Ishikawa (cell line): ENCODE data around the gene ARID3A.

Source experiments
- CEBPB ChIP-seq: IDR thresholded peaks from 2 replicates; pipeline ENCODE4 v1.6.1; 2012
- CREB1 ChIP-seq: IDR thresholded peaks from 2 replicates; pipeline ENCODE4 v1.6.1; 2012; ENCODE audit warnings: low read depth
- EGR1 ChIP-seq: IDR thresholded peaks from 2 replicates; pipeline ENCODE4 v1.6.1; 2012
- EP300 ChIP-seq: IDR thresholded peaks from 2 replicates; pipeline ENCODE4 v1.6.1; 2012; ENCODE audit warnings: borderline replicate concordance
- FOXM1 ChIP-seq: IDR thresholded peaks from 2 replicates; pipeline ENCODE4 v1.6.1; 2012; ENCODE audit warnings: low read depth, borderline replicate concordance
- MAX ChIP-seq: IDR thresholded peaks from 2 replicates; pipeline ENCODE4 v1.6.1; 2012
- NFIC ChIP-seq: IDR thresholded peaks from 2 replicates; pipeline ENCODE4 v1.6.1; 2012
- RAD21 ChIP-seq: IDR thresholded peaks from 2 replicates; pipeline ENCODE4 v1.6.1; 2012; ENCODE audit warnings: low read depth
- REST ChIP-seq: IDR thresholded peaks from 2 replicates; pipeline ENCODE4 v1.6.1; 2012; ENCODE audit warnings: low read depth, mild to moderate bottlenecking
- TAF1 ChIP-seq: IDR thresholded peaks from 2 replicates; pipeline ENCODE4 v1.6.1; 2012; ENCODE audit warnings: low read depth, mild to moderate bottlenecking
- TCF12 ChIP-seq: IDR thresholded peaks from 2 replicates; pipeline ENCODE4 v1.6.1; 2012; ENCODE audit warnings: low read depth
- USF1 ChIP-seq: IDR thresholded peaks from 2 replicates; pipeline ENCODE4 v1.6.1; 2012
- YY1 ChIP-seq: IDR thresholded peaks from 2 replicates; pipeline ENCODE4 v1.6.1; 2012; ENCODE audit warnings: low read depth

GRCh38 chr19:989381-990081 is 63.7 kb downstream of the ARID3A start:
- TF ChIP-seq CEBPB (no peak), EP300 (no peak), YY1 (no peak), REST (no peak), CREB1 (no peak), MAX (0 out of 2 replicates have a peak, but pooled peaks have one; percentile 14), NFIC (no peak), TAF1 (no peak), TCF12 (no peak), RAD21 (no peak), EGR1 (no peak), FOXM1 (no peak), USF1 (no peak)
